DND-41 (cell line): ENCODE measurements around the gene AQP5.

Experiments used
- EZH2 ChIP-seq: IDR thresholded peaks from 3 replicates; pipeline ENCODE4 v1.6.1; 2012; ENCODE audit warnings: borderline replicate concordance, low read depth, mild to moderate bottlenecking, moderate library complexity, low read length, inconsistent platforms; ENCODE audit not compliant: severe bottlenecking
- TF ChIP-seq, protein P1 (sequence below): IDR thresholded peaks from 2 replicates; pipeline ENCODE4 v1.5.1; 2012; ENCODE audit warnings: borderline replicate concordance, low read length, moderate library complexity, mild to moderate bottlenecking; ENCODE audit not compliant: poor library complexity, severe bottlenecking; ENCODE audit errors: extremely low read depth

DNA sequence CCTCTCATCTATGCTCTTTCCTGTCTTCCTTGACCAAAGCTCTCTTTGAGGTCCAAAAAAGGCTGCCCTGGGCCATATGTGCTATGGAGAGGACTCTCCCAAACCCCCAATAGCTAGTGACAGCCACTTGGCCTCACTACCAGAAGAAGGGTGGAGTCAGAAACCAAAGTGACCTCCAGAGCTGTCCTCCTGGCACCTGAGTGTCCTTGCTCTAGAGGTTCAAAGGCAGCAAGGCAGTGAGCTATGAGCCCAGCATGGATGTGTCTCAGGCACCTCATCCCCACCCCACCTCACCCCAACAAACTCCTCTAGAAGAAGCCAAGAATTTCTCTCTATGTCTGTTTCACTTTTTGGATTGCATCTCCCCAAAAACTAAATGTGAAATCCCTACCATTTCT lies 4.1 kb upstream of the AQP5 start:
- TF ChIP-seq, protein P1, sequence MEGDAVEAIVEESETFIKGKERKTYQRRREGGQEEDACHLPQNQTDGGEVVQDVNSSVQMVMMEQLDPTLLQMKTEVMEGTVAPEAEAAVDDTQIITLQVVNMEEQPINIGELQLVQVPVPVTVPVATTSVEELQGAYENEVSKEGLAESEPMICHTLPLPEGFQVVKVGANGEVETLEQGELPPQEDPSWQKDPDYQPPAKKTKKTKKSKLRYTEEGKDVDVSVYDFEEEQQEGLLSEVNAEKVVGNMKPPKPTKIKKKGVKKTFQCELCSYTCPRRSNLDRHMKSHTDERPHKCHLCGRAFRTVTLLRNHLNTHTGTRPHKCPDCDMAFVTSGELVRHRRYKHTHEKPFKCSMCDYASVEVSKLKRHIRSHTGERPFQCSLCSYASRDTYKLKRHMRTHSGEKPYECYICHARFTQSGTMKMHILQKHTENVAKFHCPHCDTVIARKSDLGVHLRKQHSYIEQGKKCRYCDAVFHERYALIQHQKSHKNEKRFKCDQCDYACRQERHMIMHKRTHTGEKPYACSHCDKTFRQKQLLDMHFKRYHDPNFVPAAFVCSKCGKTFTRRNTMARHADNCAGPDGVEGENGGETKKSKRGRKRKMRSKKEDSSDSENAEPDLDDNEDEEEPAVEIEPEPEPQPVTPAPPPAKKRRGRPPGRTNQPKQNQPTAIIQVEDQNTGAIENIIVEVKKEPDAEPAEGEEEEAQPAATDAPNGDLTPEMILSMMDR: no peak
- no peak for TF ChIP-seq EZH2
